ENCODE measurements around the gene FAXC. TPM values are rescaled to one million over a fixed set of nuclear protein-coding genes. Genes with fewer than 3 reads are reported as not detected.

FAXC gene
- total and polyA plus RNA-seq, 2 of the 8 experiments (the other 6 are each of a cell fraction or from before 2014, with no cell fraction given): 23.2 to 29.8 TPM

DNA sequence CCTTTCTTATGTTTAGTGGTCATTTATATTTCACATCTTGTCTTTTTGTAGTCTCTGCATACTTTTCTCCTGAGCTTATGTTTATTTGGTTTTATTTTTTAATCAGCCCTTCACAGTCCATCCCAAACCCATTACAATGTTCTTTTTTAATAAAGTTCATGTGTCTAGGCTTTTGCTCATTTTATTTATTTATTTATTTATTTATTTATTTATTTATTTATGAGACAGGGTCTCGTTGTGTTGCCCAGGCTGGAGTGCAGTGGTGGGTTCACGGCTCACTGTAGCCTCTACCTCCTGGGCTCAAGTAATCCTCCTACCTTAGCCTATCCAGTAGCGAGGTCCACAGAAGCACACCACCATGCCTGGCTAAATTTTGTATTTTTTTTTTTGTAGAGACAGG, 41.4 kb upstream of the FAXC start (continued):
- TF ChIP-seq E2F6 (IDR thresholded peaks at IDR 0.05) (no peak), CBX8 (IDR thresholded peaks at IDR 0.05; ENCODE audit: borderline replicate concordance, low read depth, low read length) (no peak)
